ENCODE results near the gene PLPP3.

PLPP3 gene

DNA sequence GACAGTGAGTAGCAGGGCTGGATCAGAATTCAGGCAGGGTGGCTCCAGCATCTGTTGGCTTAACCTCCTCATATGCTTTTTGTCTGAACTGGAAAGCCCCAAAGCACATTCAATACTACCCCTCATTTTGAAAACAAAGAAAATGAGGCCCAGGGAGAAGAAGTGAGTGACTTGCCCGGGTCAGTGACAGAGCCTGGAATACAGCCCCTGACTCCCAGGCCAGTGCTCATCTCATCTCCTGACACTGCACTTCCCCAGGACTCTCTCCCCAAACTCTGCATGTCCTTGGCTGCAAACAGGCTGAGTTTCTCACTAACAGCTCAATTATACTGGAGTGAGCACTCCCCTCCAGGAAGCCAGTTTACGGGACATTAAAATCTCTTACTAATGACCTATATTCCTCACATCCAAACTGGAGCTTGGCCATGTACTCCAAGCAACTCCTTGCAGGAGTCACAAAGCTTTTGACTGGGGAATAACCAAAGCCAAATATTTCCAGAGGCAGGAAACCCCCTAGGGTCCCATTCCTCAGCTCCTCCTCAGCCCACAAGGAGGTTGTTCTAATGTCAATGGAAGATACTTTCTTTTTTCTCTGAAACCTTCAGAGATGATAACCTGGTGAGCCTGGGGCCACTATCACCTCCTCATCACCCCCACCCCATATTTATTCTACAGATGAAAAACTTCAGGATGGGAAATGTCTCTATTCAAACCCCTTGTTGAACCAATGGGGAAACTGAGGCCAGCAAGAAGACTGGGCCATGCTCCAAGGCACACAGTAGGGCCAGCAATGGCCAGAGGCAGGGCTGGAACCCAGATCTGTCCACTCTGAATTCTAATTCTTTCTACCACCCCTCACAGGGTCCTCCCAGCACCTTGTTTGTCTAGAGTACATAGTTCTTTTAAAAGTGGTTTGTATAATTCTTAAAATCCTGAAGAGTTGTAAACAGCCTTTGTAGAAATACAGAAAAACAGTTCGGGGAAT is 127.0 kb downstream of the PLPP3 start (continued):
- no peak for TF ChIP-seq ZNF677 (tag by site-specific recombination; IDR thresholded peaks at IDR 0.05)
- TF ChIP-seq, protein P1, sequence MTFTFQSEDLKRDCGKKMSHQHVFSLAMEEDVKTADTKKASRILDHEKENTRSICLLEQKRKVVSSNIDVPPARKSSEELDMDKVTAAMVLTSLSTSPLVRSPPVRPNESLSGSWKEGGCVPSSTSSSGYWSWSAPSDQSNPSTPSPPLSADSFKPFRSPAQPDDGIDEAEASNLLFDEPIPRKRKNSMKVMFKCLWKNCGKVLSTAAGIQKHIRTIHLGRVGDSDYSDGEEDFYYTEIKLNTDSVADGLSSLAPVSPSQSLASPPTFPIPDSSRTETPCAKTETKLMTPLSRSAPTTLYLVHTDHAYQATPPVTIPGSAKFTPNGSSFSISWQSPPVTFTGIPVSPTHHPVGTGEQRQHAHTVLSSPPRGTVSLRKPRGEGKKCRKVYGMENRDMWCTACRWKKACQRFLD (tag by site-specific recombination; IDR thresholded peaks at IDR 0.05) = no peak
- TF ChIP-seq, protein P2, sequence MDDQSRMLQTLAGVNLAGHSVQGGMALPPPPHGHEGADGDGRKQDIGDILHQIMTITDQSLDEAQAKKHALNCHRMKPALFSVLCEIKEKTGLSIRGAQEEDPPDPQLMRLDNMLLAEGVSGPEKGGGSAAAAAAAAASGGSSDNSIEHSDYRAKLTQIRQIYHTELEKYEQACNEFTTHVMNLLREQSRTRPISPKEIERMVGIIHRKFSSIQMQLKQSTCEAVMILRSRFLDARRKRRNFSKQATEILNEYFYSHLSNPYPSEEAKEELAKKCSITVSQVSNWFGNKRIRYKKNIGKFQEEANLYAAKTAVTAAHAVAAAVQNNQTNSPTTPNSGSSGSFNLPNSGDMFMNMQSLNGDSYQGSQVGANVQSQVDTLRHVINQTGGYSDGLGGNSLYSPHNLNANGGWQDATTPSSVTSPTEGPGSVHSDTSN (CRISPR knock-in tag; IDR thresholded peaks at IDR 0.05) = no peak
- TF ChIP-seq ZNF518A (tag by site-specific recombination; conservative IDR thresholded peaks at IDR 0.05; ENCODE audit: low read depth) = no peak
- no peak for TF ChIP-seq MYNN (tag by site-specific recombination; IDR thresholded peaks at IDR 0.05; ENCODE audit: borderline replicate concordance)
- TF ChIP-seq WT1 (tag by site-specific recombination; IDR thresholded peaks at IDR 0.05) = peak; percentile 80
- TF ChIP-seq SCRT1 (tag by site-specific recombination; IDR thresholded peaks at IDR 0.05; ENCODE audit: borderline replicate concordance) = no peak
- no peak for TF ChIP-seq ZBTB1 (tag by site-specific recombination; IDR thresholded peaks at IDR 0.05)
- TF ChIP-seq ZNF266 (tag by site-specific recombination; IDR thresholded peaks at IDR 0.05; ENCODE audit: low read depth) = no peak
- TF ChIP-seq ZSCAN30 (tag by site-specific recombination; IDR thresholded peaks at IDR 0.05) = no peak; the same call in 1 of the 2 replicates
- TF ChIP-seq GLIS1 (tag by site-specific recombination; IDR thresholded peaks at IDR 0.05) = peak; percentile 79
- peak; percentile 77 for TF ChIP-seq FEZF1 (tag by site-specific recombination; IDR thresholded peaks at IDR 0.05)
- no peak for TF ChIP-seq ZSCAN4 (tag by site-specific recombination; IDR thresholded peaks at IDR 0.05)
- TF ChIP-seq ZNF248 (tag by site-specific recombination; IDR thresholded peaks at IDR 0.05) = no peak
- TF ChIP-seq, protein P3, sequence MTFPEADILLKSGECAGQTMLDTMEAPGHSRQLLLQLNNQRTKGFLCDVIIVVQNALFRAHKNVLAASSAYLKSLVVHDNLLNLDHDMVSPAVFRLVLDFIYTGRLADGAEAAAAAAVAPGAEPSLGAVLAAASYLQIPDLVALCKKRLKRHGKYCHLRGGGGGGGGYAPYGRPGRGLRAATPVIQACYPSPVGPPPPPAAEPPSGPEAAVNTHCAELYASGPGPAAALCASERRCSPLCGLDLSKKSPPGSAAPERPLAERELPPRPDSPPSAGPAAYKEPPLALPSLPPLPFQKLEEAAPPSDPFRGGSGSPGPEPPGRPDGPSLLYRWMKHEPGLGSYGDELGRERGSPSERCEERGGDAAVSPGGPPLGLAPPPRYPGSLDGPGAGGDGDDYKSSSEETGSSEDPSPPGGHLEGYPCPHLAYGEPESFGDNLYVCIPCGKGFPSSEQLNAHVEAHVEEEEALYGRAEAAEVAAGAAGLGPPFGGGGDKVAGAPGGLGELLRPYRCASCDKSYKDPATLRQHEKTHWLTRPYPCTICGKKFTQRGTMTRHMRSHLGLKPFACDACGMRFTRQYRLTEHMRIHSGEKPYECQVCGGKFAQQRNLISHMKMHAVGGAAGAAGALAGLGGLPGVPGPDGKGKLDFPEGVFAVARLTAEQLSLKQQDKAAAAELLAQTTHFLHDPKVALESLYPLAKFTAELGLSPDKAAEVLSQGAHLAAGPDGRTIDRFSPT (tag by site-specific recombination; IDR thresholded peaks at IDR 0.05) = no peak
- TF ChIP-seq SP7 (tag by site-specific recombination; IDR thresholded peaks at IDR 0.05) = no peak
- TF ChIP-seq ZNF791 (tag by site-specific recombination; IDR thresholded peaks at IDR 0.05) = no peak
- no peak for TF ChIP-seq ZEB2 (tag by site-specific recombination; IDR thresholded peaks at IDR 0.05)
- TF ChIP-seq ZNF391 (tag by site-specific recombination; IDR thresholded peaks at IDR 0.05; ENCODE audit: borderline replicate concordance, low read depth) = no peak
- TF ChIP-seq, protein P4, sequence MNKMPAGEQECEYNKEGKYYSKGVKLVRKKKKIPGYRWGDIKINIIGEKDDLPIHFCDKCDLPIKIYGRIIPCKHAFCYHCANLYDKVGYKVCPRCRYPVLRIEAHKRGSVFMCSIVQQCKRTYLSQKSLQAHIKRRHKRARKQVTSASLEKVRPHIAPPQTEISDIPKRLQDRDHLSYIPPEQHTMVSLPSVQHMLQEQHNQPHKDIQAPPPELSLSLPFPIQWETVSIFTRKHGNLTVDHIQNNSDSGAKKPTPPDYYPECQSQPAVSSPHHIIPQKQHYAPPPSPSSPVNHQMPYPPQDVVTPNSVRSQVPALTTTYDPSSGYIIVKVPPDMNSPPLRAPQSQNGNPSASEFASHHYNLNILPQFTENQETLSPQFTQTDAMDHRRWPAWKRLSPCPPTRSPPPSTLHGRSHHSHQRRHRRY (tag by site-specific recombination; IDR thresholded peaks at IDR 0.05) = no peak
- TF ChIP-seq ZNF133 (tag by site-specific recombination; IDR thresholded peaks at IDR 0.05) = no peak
- no peak for TF ChIP-seq ZNF623 (tag by site-specific recombination; IDR thresholded peaks at IDR 0.05)
- TF ChIP-seq ZNF211 (tag by site-specific recombination; IDR thresholded peaks at IDR 0.05; ENCODE audit: low read depth) = no peak
- no peak for TF ChIP-seq ZNF302 (tag by site-specific recombination; IDR thresholded peaks at IDR 0.05; ENCODE audit: low read depth)
- TF ChIP-seq ZNF184 (tag by site-specific recombination; IDR thresholded peaks at IDR 0.05) = no peak
- TF ChIP-seq MZF1 (tag by site-specific recombination; IDR thresholded peaks at IDR 0.05; ENCODE audit: borderline replicate concordance) = no peak

All from HEK293 (cell line).